ENCODE results near the gene SND1.

GRCh38 chr7:128066395-128066794 lies 414.4 kb downstream of the SND1 start:
- TF ChIP-seq CTCF (IDR thresholded peaks at IDR 0.05) = no peak
- no peak for TF ChIP-seq EZH2 (IDR thresholded peaks at IDR 0.05; ENCODE audit: borderline replicate concordance, insufficient read depth, low read depth, low read length, poor library complexity, severe bottlenecking)

Measured in B cell (primary cell).